PC-9 (cell line): Measurements from ENCODE around the gene PDLIM7. TPM values are rescaled to one million over a fixed set of nuclear protein-coding genes. Genes with fewer than 3 reads are reported as not detected.

Source experiments
- BruUV-seq: library from RNA; stranded (reverse); fragments of 400-500 nt; replicated peaks from 2 replicates; lab custom pipeline; 2021; lab: Mats Ljungman, UMichigan
- CTCF ChIA-PET: fragments of 300-600 bp; sonication (Branson Sonifier 250); formaldehyde crosslinking; loops from one replicate; lab custom pipeline; 2022; ENCODE audit warnings: antibody characterized with exemption; lab: Charles Lee
- POLR2A ChIA-PET: fragments of 300-600 bp; sonication (Branson Sonifier 250); formaldehyde crosslinking; loops from one replicate; lab custom pipeline; 2022; ENCODE audit warnings: antibody characterized with exemption; ENCODE audit not compliant: unreplicated experiment; lab: Charles Lee
- DNase-seq, 2 experiments: peaks; one replicate each; pipeline versions ENCODE4 v3.0.0 to v3.0.0-alpha.2; 2015 to 2022; ENCODE audit warnings: mixed read lengths in 1 of 2
- H2AFZ ChIP-seq: fragments of 200-600 bp; sonication (generic); 2 replicates; pipeline ENCODE4 v1.8.1; 2017; ENCODE audit warnings: antibody characterized with exemption
- H3F3A ChIP-seq: fragments of 200-600 bp; sonication (generic); 2 replicates; pipeline ENCODE4 v1.8.1; 2017; ENCODE audit warnings: antibody characterized with exemption, mild to moderate bottlenecking, low read depth; ENCODE audit not compliant: insufficient read depth
- H3K27ac ChIP-seq: fragments of 200-600 bp; sonication (generic); 2 replicates; pipeline ENCODE4 v1.6.1; 2016; ENCODE audit warnings: mixed run types
- H3K27me3 ChIP-seq: fragments of 200-600 bp; sonication (generic); 2 replicates; pipeline ENCODE4 v1.6.1; 2016; ENCODE audit warnings: low read depth, mixed run types; ENCODE audit not compliant: insufficient read depth
- H3K36me3 ChIP-seq: fragments of 200-600 bp; sonication (generic); 2 replicates; pipeline ENCODE4 v1.6.1; 2016; ENCODE audit warnings: low read depth, mixed run types
- H3K4me1 ChIP-seq: fragments of 200-600 bp; sonication (generic); replicated peaks from 2 replicates; pipeline ENCODE4 v1.6.1; 2016; ENCODE audit warnings: mixed run types; ENCODE audit not compliant: insufficient read depth
- H3K4me2 ChIP-seq: fragments of 200-600 bp; sonication (generic); 2 replicates; pipeline ENCODE4 v1.6.1; 2017; ENCODE audit warnings: mixed run types
- H3K4me3 ChIP-seq: fragments of 200-600 bp; sonication (generic); 2 replicates; pipeline ENCODE4 v1.6.1; 2016; ENCODE audit warnings: mixed run types
- H3K79me2 ChIP-seq: fragments of 200-600 bp; sonication (generic); 2 replicates; pipeline ENCODE4 v1.6.1; 2017; ENCODE audit warnings: low read depth, mixed run types
- H3K9me2 ChIP-seq: fragments of 200-600 bp; sonication (generic); 2 replicates; pipeline ENCODE4 v1.8.1; 2017; ENCODE audit warnings: mild to moderate bottlenecking; ENCODE audit not compliant: insufficient read depth
- H3K9me3 ChIP-seq: fragments of 200-600 bp; sonication (generic); 2 replicates; pipeline ENCODE4 v1.8.1; 2016; ENCODE audit warnings: low read depth; ENCODE audit not compliant: insufficient read depth
- H4K20me1 ChIP-seq: fragments of 200-600 bp; sonication (generic); 2 replicates; pipeline ENCODE4 v1.8.1; 2017; ENCODE audit not compliant: insufficient read depth
- CTCF ChIP-seq: fragments of 200-600 bp; sonication (generic); conservative IDR thresholded peaks from 2 replicates; pipeline ENCODE4 v1.6.1; 2017; ENCODE audit warnings: mixed run types, antibody characterized with exemption, mild to moderate bottlenecking, moderate library complexity
- EZH2 ChIP-seq: fragments of 200-600 bp; sonication (generic); IDR thresholded peaks from 2 replicates; pipeline ENCODE4 v1.8.0; 2017; ENCODE audit warnings: antibody characterized with exemption, low read depth
- intact Hi-C: fragments of 100-400 bp; cut with micrococcal nuclease; formaldehyde crosslinking; loops from one replicate; pipeline ENCODE4 v1.10.0; 2022; ENCODE audit not compliant: unreplicated experiment
- total RNA-seq: library from RNA; stranded (reverse); gene quantifications from 2 replicates; pipeline ENCODE4 v1.2.3, GENCODE V29; 2021

PDLIM7 gene
- total RNA-seq, 1 experiment from 2014 or later, result 167 TPM

- no peaks in the 10 kb centered on the region for H4K20me1 ChIP-seq
- no peak overlapping the region for H2AFZ ChIP-seq
- BruUV-seq, result no TSS peak
- intact Hi-C loops, result no loop called here
- TF ChIP-seq EZH2 (no peak), CTCF (no peak)
- CTCF ChIA-PET, result no interaction called here
- no peak for DNase-seq
- H3K9me2 ChIP-seq, result no peaks in the 10 kb centered on the region
- H3K9me3 ChIP-seq, result no peaks in the 10 kb centered on the region
- H3K27ac ChIP-seq, result no peak overlapping the region
- H3K36me3 ChIP-seq, result peaks cover 4% of the 10 kb centered on the region; the same call in 1 of the 2 replicates
- peaks cover 32% of the 10 kb centered on the region; the same call in 1 of the 2 replicates for H3F3A ChIP-seq
- peaks cover 26% of the 10 kb centered on the region for H3K4me1 ChIP-seq
- no peak overlapping the region for H3K4me2 ChIP-seq
- H3K79me2 ChIP-seq, result peaks cover 27% of the 10 kb centered on the region
- H3K4me3 ChIP-seq, result no peak overlapping the region
- POLR2A ChIA-PET, result no interaction called here
- H3K27me3 ChIP-seq, result no peaks in the 10 kb centered on the region
These were observed 7.0 kb downstream of the PDLIM7 start for GRCh38 chr5:177490311-177490991.

GRCh38 chr5:177489119-177489716 lies 8.2 kb downstream of the PDLIM7 start:
- Histone ChIP-seq H3F3A (peaks cover 24% of the 10 kb centered on the region; the same call in 1 of the 2 replicates), H3K27ac (no peak overlapping the region), H4K20me1 (no peaks in the 10 kb centered on the region), H2AFZ (no peak overlapping the region), H3K9me3 (no peaks in the 10 kb centered on the region), H3K27me3 (no peaks in the 10 kb centered on the region), H3K4me2 (no peak overlapping the region), H3K79me2 (peaks cover 20% of the 10 kb centered on the region), H3K4me1 (peaks cover 14% of the 10 kb centered on the region), H3K9me2 (no peaks in the 10 kb centered on the region), H3K36me3 (peaks cover 4% of the 10 kb centered on the region; the same call in 1 of the 2 replicates), H3K4me3 (no peak overlapping the region)
- ChIA-PET CTCF (no interaction called here), POLR2A (interaction anchor here (0.6 kb wide), 1 partner anchor 233 kb away, joined by 8 read pairs; no protein-coding TSS in a partner anchor)
- BruUV-seq, result no TSS peak
- TF ChIP-seq EZH2 (no peak), CTCF (no peak)
- DNase-seq, result no peak
- intact Hi-C loops, result no loop called here

DNA sequence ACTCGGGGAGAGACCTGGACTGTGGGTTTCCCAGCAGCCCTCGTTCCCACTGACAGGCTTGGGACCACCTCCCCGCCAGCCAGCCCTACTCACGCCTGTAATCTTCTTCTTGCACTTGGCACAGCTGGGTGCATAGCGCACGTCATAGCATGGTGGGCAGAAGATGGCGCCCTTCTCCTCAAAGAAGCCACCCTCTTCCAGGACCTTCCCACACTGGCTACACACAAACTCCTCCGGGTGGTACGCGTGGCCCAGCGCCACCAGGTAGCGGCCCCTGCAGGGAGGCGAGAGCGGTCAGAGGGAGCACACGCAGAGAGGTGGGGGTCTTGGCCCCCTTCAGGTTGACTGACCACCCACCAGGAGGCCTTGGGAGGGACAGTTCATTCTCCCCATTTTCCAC lies 9.4 kb downstream of the PDLIM7 start:
- no peaks in the 10 kb centered on the region for H4K20me1 ChIP-seq
- H3K79me2 ChIP-seq, result peaks cover 9% of the 10 kb centered on the region
- no peak for TF ChIP-seq EZH2
- 0 out of 2 replicates have a peak, but pooled peaks have one; percentile 17 for TF ChIP-seq CTCF
- no peak overlapping the region for H3K4me3 ChIP-seq
- H3K27ac ChIP-seq, result no peak overlapping the region
- H3K27me3 ChIP-seq, result no peaks in the 10 kb centered on the region
- H3K36me3 ChIP-seq, result peaks cover 4% of the 10 kb centered on the region; the same call in 1 of the 2 replicates
- H3K9me2 ChIP-seq, result no peaks in the 10 kb centered on the region
- H3K4me2 ChIP-seq, result no peak overlapping the region
- BruUV-seq, result no TSS peak
- POLR2A ChIA-PET, result no interaction called here
- peaks cover 12% of the 10 kb centered on the region; the same call in 1 of the 2 replicates for H3F3A ChIP-seq
- no peaks in the 10 kb centered on the region for H3K9me3 ChIP-seq
- intact Hi-C loops, result no loop called here
- no peak overlapping the region for H2AFZ ChIP-seq
- no peak for DNase-seq
- peaks cover 1% of the 10 kb centered on the region; the same call in 1 of the 2 replicates for H3K4me1 ChIP-seq
- CTCF ChIA-PET, result no interaction called here
